Measurements from ENCODE around the gene KLHDC7B. TPM values are rescaled to one million over a fixed set of nuclear protein-coding genes. Genes with fewer than 3 reads are reported as not detected.

KLHDC7B gene
- total and polyA plus RNA-seq, 2 of the 13 experiments (the other 11 are each of a cell fraction or from before 2014, with no cell fraction given) = 0.11 TPM; not detected in 1

DNA sequence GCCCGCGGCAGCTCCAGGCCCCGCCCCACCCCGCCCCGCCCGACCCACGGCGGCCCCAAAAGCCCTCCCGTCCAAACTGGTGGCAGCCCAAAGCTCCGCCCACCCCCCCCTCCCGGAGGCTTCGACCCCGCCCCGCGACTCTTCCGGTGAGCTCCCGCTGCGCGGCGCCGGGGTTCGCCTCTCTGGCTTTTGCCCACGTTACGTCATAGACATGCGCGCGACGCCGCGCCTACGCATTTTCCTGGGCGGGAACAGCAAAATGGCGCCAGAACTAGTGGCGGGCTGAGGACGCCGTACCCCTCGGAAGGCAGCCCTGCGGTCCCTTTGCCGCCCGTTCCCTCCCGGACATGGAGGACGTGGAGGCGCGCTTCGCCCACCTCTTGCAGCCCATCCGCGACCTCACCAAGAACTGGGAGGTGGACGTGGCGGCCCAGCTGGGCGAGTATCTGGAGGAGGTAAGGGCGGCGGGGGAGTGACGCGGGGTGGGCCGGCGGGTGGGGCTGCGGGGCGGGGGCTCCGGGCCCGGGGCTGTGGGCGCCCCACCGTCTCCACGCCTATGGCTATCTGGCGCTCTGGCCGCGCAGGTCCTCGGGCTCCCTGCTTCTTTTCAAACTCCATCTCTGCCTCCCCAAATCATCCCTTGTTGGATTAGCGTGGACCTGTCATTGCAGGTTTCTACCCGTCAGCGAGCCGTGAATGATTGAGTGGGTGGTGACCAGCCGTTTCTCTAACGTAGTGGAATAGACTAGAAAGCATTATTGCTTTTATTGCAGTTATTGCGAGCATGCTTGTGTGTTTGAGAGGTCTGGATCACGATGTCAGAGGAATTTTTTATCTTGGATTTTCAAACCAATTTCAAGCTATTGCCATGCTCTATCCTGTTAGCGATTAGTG is 37.5 kb upstream of the KLHDC7B start, which contains the start of gene NCAPH2 (continued):
- TF ChIP-seq KMT2B (CRISPR knock-in tag; IDR thresholded peaks at IDR 0.05) (peak; percentile 89), ZNF468 (CRISPR knock-in tag; IDR thresholded peaks at IDR 0.05) (no peak), ZNF329 (CRISPR knock-in tag; IDR thresholded peaks at IDR 0.05; ENCODE audit: low read depth) (no peak), SP5 (CRISPR knock-in tag; IDR thresholded peaks at IDR 0.05; ENCODE audit: borderline replicate concordance, low read depth) (no peak; the same call in 1 of the 2 replicates), GLI4 (CRISPR knock-in tag; IDR thresholded peaks at IDR 0.05; ENCODE audit: borderline replicate concordance) (no peak), ERF (CRISPR knock-in tag; IDR thresholded peaks at IDR 0.05) (peak; percentile 49; the same call in 1 of the 2 replicates), XBP1 (CRISPR knock-in tag; IDR thresholded peaks at IDR 0.05) (no peak), JUND (CRISPR knock-in tag; IDR thresholded peaks at IDR 0.05) (peak; percentile 64; the same call in 1 of the 2 replicates), POGZ (CRISPR knock-in tag; IDR thresholded peaks at IDR 0.05) (peak; percentile 73), NR1H2 (CRISPR knock-in tag; IDR thresholded peaks at IDR 0.05; ENCODE audit: borderline replicate concordance, low read depth) (no peak), CEBPB (IDR thresholded peaks at IDR 0.05; ENCODE audit: borderline replicate concordance, low read depth, low read length) (peak; percentile 68; the same call in 1 of the 2 replicates), EP300 (IDR thresholded peaks at IDR 0.05; ENCODE audit: low read depth in 2 of 2, low read length in 2 of 2) (peak; percentile 42 to 53; a peak in 1 of 4 replicates), EP300 (CRISPR knock-in tag; IDR thresholded peaks at IDR 0.05; ENCODE audit: borderline replicate concordance) (0 out of 2 replicates have a peak, but pooled peaks have one; percentile 36), CBFB (CRISPR knock-in tag; IDR thresholded peaks at IDR 0.05) (peak; percentile 49), ZZZ3 (CRISPR knock-in tag; IDR thresholded peaks at IDR 0.05; ENCODE audit: borderline replicate concordance) (no peak; the same call in 1 of the 2 replicates), NFIB (CRISPR knock-in tag; IDR thresholded peaks at IDR 0.05; ENCODE audit: borderline replicate concordance) (no peak), POLR2A (IDR thresholded peaks at IDR 0.05; ENCODE audit: insufficient read depth in 1 of 2, low read depth in 2 of 2, low read length in 2 of 2) (peak; percentile 81 to 87), ZNF83 (CRISPR knock-in tag; IDR thresholded peaks at IDR 0.05; ENCODE audit: borderline replicate concordance) (no peak), CBX5 (CRISPR knock-in tag; IDR thresholded peaks at IDR 0.05; ENCODE audit: borderline replicate concordance) (peak; percentile 70; the same call in 1 of the 2 replicates), RNF2 (conservative IDR thresholded peaks at IDR 0.05; ENCODE audit: low read depth) (no peak), ZNF430 (CRISPR knock-in tag; IDR thresholded peaks at IDR 0.05) (peak; percentile 68; the same call in 1 of the 2 replicates), JARID2 (CRISPR knock-in tag; IDR thresholded peaks at IDR 0.05; ENCODE audit: insufficient replicate concordance) (no peak), ZNF773 (CRISPR knock-in tag; IDR thresholded peaks at IDR 0.05; ENCODE audit: borderline replicate concordance) (no peak), TMF1 (CRISPR knock-in tag; IDR thresholded peaks at IDR 0.05; ENCODE audit: low read depth) (peak; percentile 84), SP4 (CRISPR knock-in tag; IDR thresholded peaks at IDR 0.05) (peak; percentile 61; the same call in 1 of the 2 replicates), CEBPG (CRISPR knock-in tag; IDR thresholded peaks at IDR 0.05) (peak; percentile 69), PAWR (CRISPR knock-in tag; IDR thresholded peaks at IDR 0.05; ENCODE audit: borderline replicate concordance) (no peak)
- TF ChIP-seq, protein P1, sequence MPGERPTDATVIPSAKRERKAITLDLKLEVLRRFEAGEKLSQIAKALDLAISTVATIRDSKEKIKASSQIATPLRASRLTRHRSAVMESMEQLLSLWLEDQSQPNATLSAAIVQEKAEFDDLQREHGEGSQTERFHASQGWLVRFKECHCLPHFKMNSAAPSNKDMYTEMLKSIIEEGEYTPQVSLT (CRISPR knock-in tag; IDR thresholded peaks at IDR 0.05; ENCODE audit: borderline replicate concordance, low read depth) = no peak
- TF ChIP-seq, protein P2, sequence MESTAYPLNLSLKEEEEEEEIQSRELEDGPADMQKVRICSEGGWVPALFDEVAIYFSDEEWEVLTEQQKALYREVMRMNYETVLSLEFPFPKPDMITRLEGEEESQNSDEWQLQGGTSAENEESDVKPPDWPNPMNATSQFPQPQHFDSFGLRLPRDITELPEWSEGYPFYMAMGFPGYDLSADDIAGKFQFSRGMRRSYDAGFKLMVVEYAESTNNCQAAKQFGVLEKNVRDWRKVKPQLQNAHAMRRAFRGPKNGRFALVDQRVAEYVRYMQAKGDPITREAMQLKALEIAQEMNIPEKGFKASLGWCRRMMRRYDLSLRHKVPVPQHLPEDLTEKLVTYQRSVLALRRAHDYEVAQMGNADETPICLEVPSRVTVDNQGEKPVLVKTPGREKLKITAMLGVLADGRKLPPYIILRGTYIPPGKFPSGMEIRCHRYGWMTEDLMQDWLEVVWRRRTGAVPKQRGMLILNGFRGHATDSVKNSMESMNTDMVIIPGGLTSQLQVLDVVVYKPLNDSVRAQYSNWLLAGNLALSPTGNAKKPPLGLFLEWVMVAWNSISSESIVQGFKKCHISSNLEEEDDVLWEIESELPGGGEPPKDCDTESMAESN (CRISPR knock-in tag; conservative IDR thresholded peaks at IDR 0.05) = no peak
